Heart left ventricle (tissue), 13 donors: ENCODE results near the gene CDC42.

ENCODE experiments used
- CTCF ChIP-seq, 12 donors: fragments of 200-600 bp; sonication (generic) in 4 of 12; IDR thresholded peaks; one replicate each; pipeline versions ENCODE4 v1.5.0 to v1.8.0; 2018 to 2022; ENCODE audit warnings: antibody characterized with exemption in 12 of 12, mild to moderate bottlenecking in 5 of 12
- POLR2A ChIP-seq, 2 donors: fragments of 450-650 bp; IDR thresholded peaks; one replicate each; pipeline ENCODE4 v1.6.1; 2017; ENCODE audit warnings: antibody characterized with exemption in 2 of 2, mild to moderate bottlenecking in 2 of 2, moderate library complexity in 2 of 2
- donor health status: ischemic (EF 13 %, LVEDD 7.1; RV severe dilation, severe dysfunction).
- donor health status: DM: no; HTN: yes; CAD: no.
- donor health status: DM: no; HTN: no; CAD: no.
- donor health status: ischemic (EF 25% LVEDD 6.9; RV normal size, moderate dysfunction).
- donor health status: ischemic (EF 25% LVEDD 5.7; RV mildly dilated, moderate dysfunction).
- donor health status: ischemic (EF 35%, LVEDD 5.7; RV mildly dilated, moderate dysfunction).
- donor health status: nonischemic (EF 11% LVEDD 7.7; RV severe dilation, severe dysfunction).
- donor health status: DM: yes; HTN: yes; CAD: no.
- donor health status: PGD.
- donor health status: ischemic (EF 29% LVEDD 5.4; RV normal size, mild dysfunction).
- donor health status: nonischemic (EF 23%, LVEDD 6.1; RV moderate dilation, normal function).

- TF ChIP-seq POLR2A (IDR thresholded peaks at IDR 0.05): no peak
- no peak for TF ChIP-seq CTCF (IDR thresholded peaks at IDR 0.05)
Observed at GRCh38 chr1:22123901-22124404, 71.4 kb downstream of the CDC42 start.
